Hepatocyte (in vitro differentiated cells): ENCODE results near the gene IFI30. TPM values are rescaled to one million over a fixed set of nuclear protein-coding genes. Genes with fewer than 3 reads are reported as not detected.

Experiments
- DNase-seq: peaks from one replicate; pipeline ENCODE4 v3.0.0-alpha.2; 2016; ENCODE audit warnings: low spot score
- H2AFZ ChIP-seq: fragments of 200-600 bp; sonication (generic); 2 replicates; pipeline ENCODE4 v1.6.0; 2016; ENCODE audit warnings: antibody characterized with exemption, mild to moderate bottlenecking
- H3K27ac ChIP-seq: fragments of 200-600 bp; sonication (generic); 2 replicates; pipeline ENCODE4 v1.5.1; 2016; ENCODE audit warnings: mild to moderate bottlenecking
- H3K27me3 ChIP-seq: fragments of 200-600 bp; sonication (generic); 2 replicates; pipeline ENCODE4 v1.6.1; 2016
- H3K36me3 ChIP-seq: fragments of 200-600 bp; sonication (generic); replicated peaks from 2 replicates; pipeline ENCODE4 v1.5.1; 2016; ENCODE audit warnings: low read depth; ENCODE audit not compliant: insufficient read depth
- H3K4me1 ChIP-seq: fragments of 200-600 bp; sonication (generic); 2 replicates; pipeline ENCODE4 v1.5.1; 2016; ENCODE audit warnings: mild to moderate bottlenecking, moderate library complexity; ENCODE audit not compliant: insufficient read depth
- H3K4me2 ChIP-seq: fragments of 200-600 bp; sonication (generic); 2 replicates; pipeline ENCODE4 v1.6.0; 2016
- H3K4me3 ChIP-seq: fragments of 200-600 bp; sonication (generic); 2 replicates; pipeline ENCODE4 v1.5.1; 2016; ENCODE audit warnings: mild to moderate bottlenecking
- H3K79me2 ChIP-seq: fragments of 200-600 bp; sonication (generic); 2 replicates; pipeline ENCODE4 v1.6.0; 2017; ENCODE audit warnings: mild to moderate bottlenecking
- H3K9me2 ChIP-seq: fragments of 200-600 bp; sonication (generic); replicated peaks from 2 replicates; pipeline ENCODE4 v1.6.0; 2017; ENCODE audit warnings: mild to moderate bottlenecking; ENCODE audit not compliant: insufficient read depth
- H3K9me3 ChIP-seq: fragments of 200-600 bp; sonication (generic); 2 replicates; pipeline ENCODE4 v1.5.1; 2016; ENCODE audit warnings: low read depth, mild to moderate bottlenecking
- H4K20me1 ChIP-seq: fragments of 200-600 bp; sonication (generic); 2 replicates; pipeline ENCODE4 v1.6.0; 2016; ENCODE audit warnings: mild to moderate bottlenecking; ENCODE audit not compliant: insufficient read depth, poor library complexity, severe bottlenecking
- EZH2 ChIP-seq: fragments of 200-600 bp; sonication (generic); IDR thresholded peaks from 2 replicates; pipeline ENCODE4 v1.6.1; 2016; ENCODE audit warnings: antibody characterized with exemption, mild to moderate bottlenecking, borderline replicate concordance
- EZH2phosphoT487 ChIP-seq: fragments of 200-600 bp; sonication (generic); IDR thresholded peaks from one replicate; pipeline ENCODE4 v1.6.1; 2018; ENCODE audit warnings: antibody characterized with exemption, mild to moderate bottlenecking, low read depth, moderate library complexity; ENCODE audit not compliant: unreplicated experiment, severe bottlenecking
- WGBS: methylation state at CpG from one replicate; pipeline ENCODE4 v1.1.6; 2016; ENCODE audit warnings: low lambda C conversion rate; ENCODE audit errors: missing lambda C conversion rate; 5-methylcytosine and 5-hydroxymethylcytosine counted together
- polyA plus RNA-seq: library from polyadenylated mRNA; unstranded; fragments of >200 nt; fragmentation: Nextera tagmentation; extraction: Ambion mirVana; gene quantifications from 2 replicates; pipeline ENCODE4 v1.2.1, GENCODE V29; 2016
- total RNA-seq: library from RNA; depleted of rRNA; stranded (reverse); fragments of >200 nt; gene quantifications from 2 replicates; pipeline ENCODE4 v1.2.3, GENCODE V29; 2014
- TF ChIP-seq, protein P1 (sequence below): fragments of 200-600 bp; sonication (generic); IDR thresholded peaks from 2 replicates; pipeline ENCODE4 v1.5.1; 2016; ENCODE audit warnings: antibody characterized with exemption, mild to moderate bottlenecking; ENCODE audit not compliant: poor library complexity

The IFI30 gene
- total and polyA plus RNA-seq, 2 experiments from 2014 or later, result 95.7 to 170 TPM

DNA sequence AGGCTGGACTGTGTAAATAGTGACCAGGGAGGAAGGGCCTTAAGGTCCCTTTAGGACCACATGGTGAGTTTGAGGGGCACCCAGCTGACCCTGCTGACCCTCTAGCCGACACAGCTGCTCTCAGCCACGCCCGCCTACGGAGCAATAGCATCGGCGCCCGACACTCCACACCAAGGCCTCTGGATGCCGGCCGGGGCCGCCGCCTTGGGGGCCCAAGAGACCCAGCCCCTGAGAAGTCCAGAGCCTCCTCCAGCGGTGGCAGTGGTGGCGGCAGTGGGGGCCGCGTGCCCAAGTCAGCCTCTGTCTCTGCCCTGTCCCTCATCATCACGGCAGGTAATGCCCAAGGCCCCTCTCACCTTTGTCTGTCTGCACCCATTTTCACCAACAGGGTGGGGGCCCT, 29.3 kb upstream of the IFI30 start:
- Histone ChIP-seq H3K4me2 (no peak overlapping the region), H2AFZ (no peak overlapping the region), H3K79me2 (no peaks in the 10 kb centered on the region), H3K9me3 (no peaks in the 10 kb centered on the region), H4K20me1 (no peaks in the 10 kb centered on the region), H3K27ac (no peak overlapping the region), H3K9me2 (no peaks in the 10 kb centered on the region), H3K27me3 (no peaks in the 10 kb centered on the region), H3K36me3 (no peaks in the 10 kb centered on the region), H3K4me3 (no peak overlapping the region), H3K4me1 (no peaks in the 10 kb centered on the region)
- no peak for DNase-seq
- WGBS, result 92% methylated on average over 15 of the region's 16 CpGs
- TF ChIP-seq, protein P1, sequence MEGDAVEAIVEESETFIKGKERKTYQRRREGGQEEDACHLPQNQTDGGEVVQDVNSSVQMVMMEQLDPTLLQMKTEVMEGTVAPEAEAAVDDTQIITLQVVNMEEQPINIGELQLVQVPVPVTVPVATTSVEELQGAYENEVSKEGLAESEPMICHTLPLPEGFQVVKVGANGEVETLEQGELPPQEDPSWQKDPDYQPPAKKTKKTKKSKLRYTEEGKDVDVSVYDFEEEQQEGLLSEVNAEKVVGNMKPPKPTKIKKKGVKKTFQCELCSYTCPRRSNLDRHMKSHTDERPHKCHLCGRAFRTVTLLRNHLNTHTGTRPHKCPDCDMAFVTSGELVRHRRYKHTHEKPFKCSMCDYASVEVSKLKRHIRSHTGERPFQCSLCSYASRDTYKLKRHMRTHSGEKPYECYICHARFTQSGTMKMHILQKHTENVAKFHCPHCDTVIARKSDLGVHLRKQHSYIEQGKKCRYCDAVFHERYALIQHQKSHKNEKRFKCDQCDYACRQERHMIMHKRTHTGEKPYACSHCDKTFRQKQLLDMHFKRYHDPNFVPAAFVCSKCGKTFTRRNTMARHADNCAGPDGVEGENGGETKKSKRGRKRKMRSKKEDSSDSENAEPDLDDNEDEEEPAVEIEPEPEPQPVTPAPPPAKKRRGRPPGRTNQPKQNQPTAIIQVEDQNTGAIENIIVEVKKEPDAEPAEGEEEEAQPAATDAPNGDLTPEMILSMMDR, result no peak
- TF ChIP-seq EZH2 (no peak), EZH2phosphoT487 (no peak)

DNA sequence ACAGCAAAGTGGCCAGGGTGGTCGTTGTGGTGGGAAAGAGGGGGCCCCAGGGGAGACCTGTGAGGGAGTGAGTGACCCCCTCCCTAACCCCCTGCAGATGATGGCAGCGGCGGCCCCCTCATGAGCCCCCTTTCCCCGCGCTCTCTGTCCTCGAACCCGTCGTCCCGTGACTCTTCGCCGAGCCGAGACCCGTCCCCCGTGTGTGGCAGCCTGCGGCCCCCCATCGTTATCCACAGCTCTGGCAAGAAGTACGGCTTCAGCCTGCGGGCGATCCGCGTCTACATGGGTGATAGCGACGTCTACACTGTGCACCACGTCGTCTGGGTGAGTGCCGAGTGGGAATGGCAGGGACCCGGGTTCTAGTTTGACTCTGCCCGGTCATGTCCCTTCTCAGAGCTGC, 28.7 kb upstream of the IFI30 start:
- no peak for DNase-seq
- H3K4me2 ChIP-seq, result no peak overlapping the region
- no peak overlapping the region for H3K27ac ChIP-seq
- H3K27me3 ChIP-seq, result no peaks in the 10 kb centered on the region
- H2AFZ ChIP-seq, result no peak overlapping the region
- no peaks in the 10 kb centered on the region for H3K4me1 ChIP-seq
- H4K20me1 ChIP-seq, result no peaks in the 10 kb centered on the region
- no peak overlapping the region for H3K4me3 ChIP-seq
- H3K79me2 ChIP-seq, result no peaks in the 10 kb centered on the region
- no peaks in the 10 kb centered on the region for H3K9me2 ChIP-seq
- H3K36me3 ChIP-seq, result no peaks in the 10 kb centered on the region
- no peaks in the 10 kb centered on the region for H3K9me3 ChIP-seq
- TF ChIP-seq EZH2phosphoT487 (no peak), EZH2 (no peak)
- TF ChIP-seq, protein P1, result no peak
- WGBS, result 98% methylated on average over 21 of the region's 28 CpGs

DNA sequence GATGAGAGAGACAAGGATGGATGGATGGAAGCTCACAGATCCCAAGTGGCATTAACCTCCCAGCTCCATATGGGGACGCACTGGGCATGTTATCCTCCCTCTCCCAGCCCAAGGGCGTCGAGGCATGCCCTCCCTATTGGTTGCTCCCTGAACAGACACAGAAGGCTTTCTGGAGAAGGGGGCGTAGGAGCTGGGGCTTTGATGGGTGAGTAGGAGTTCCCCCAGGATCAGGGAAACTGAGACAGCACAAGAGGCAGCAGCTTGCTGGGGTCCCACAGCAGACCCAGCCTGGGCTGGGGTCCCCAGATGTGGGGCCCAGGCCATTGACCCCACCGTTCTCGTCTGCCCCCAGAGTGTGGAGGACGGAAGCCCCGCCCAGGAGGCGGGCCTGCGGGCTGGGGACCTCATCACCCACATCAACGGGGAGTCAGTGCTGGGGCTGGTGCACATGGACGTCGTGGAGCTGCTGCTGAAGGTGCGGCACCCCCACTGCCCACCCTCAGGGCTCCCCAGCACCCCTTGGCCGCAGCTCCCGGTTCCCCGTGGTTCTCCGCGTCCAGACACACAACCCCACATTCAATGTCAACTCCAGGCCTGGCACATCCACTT, 28.1 kb upstream of the IFI30 start:
- no peaks in the 10 kb centered on the region for H4K20me1 ChIP-seq
- TF ChIP-seq, protein P1, result no peak
- no peak for TF ChIP-seq EZH2
- no peak for TF ChIP-seq EZH2phosphoT487
- H3K4me1 ChIP-seq, result no peaks in the 10 kb centered on the region
- no peaks in the 10 kb centered on the region for H3K36me3 ChIP-seq
- no peak overlapping the region for H3K4me2 ChIP-seq
- no peak for DNase-seq
- H3K9me3 ChIP-seq, result no peaks in the 10 kb centered on the region
- WGBS, result 94% methylated on average over 19 of the region's 19 CpGs
- H3K27ac ChIP-seq, result no peak overlapping the region
- no peak overlapping the region for H2AFZ ChIP-seq
- H3K27me3 ChIP-seq, result no peaks in the 10 kb centered on the region
- H3K79me2 ChIP-seq, result no peaks in the 10 kb centered on the region
- no peaks in the 10 kb centered on the region for H3K9me2 ChIP-seq
- no peak overlapping the region for H3K4me3 ChIP-seq

DNA sequence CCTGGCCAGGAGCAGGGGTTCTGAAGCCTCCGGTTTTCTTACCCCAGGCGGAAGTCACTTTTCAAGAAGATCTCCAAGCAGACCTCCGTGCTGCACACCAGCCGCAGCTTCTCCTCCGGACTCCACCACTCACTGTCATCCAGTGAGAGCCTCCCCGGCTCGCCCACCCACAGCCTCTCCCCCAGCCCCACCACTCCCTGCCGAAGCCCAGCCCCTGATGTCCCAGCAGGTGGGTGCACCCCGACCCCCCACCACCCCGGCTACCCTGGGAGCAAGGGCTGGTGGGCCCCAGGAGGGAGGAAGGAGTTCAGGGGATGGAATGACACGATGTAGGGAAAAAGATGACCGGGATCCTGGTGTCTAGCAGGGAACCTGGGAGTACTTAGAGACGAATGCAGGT, 26.2 kb upstream of the IFI30 start:
- no peak overlapping the region for H3K4me2 ChIP-seq
- H3K4me3 ChIP-seq, result no peak overlapping the region
- DNase-seq, result no peak
- no peaks in the 10 kb centered on the region for H3K79me2 ChIP-seq
- no peaks in the 10 kb centered on the region for H3K27me3 ChIP-seq
- 96% methylated on average over 11 of the region's 13 CpGs for WGBS
- H3K36me3 ChIP-seq, result no peaks in the 10 kb centered on the region
- no peak overlapping the region for H2AFZ ChIP-seq
- H3K9me2 ChIP-seq, result no peaks in the 10 kb centered on the region
- TF ChIP-seq EZH2phosphoT487, result no peak
- TF ChIP-seq, protein P1, result no peak
- TF ChIP-seq EZH2, result no peak
- H4K20me1 ChIP-seq, result no peaks in the 10 kb centered on the region
- H3K27ac ChIP-seq, result no peak overlapping the region
- H3K9me3 ChIP-seq, result no peaks in the 10 kb centered on the region
- peaks cover 5% of the 10 kb centered on the region for H3K4me1 ChIP-seq
